Upper lobe of left lung (tissue), 4 donors: ENCODE measurements around the gene SZRD1.

Experiments
- POLR2A ChIP-seq, 4 donors: fragments of 450-650 bp; IDR thresholded peaks; one replicate each; pipeline ENCODE4 v1.5.1; 2016 to 2017; ENCODE audit warnings: antibody characterized with exemption in 4 of 4, mild to moderate bottlenecking in 2 of 4
- TF ChIP-seq, protein P1 (sequence below), 6 experiments: fragments of 450-650 bp in 4 of 6; fragments of 200-600 bp in 2 of 6; sonication (generic) in 2 of 6; IDR thresholded peaks; one replicate each; pipeline ENCODE4 v1.5.1; 2016 to 2019; ENCODE audit warnings: antibody characterized with exemption in 6 of 6

GRCh38 chr1:16375521-16376340 lies 8.7 kb downstream of the SZRD1 start:
- TF ChIP-seq POLR2A (IDR thresholded peaks at IDR 0.05) = no peak
- TF ChIP-seq, protein P1, sequence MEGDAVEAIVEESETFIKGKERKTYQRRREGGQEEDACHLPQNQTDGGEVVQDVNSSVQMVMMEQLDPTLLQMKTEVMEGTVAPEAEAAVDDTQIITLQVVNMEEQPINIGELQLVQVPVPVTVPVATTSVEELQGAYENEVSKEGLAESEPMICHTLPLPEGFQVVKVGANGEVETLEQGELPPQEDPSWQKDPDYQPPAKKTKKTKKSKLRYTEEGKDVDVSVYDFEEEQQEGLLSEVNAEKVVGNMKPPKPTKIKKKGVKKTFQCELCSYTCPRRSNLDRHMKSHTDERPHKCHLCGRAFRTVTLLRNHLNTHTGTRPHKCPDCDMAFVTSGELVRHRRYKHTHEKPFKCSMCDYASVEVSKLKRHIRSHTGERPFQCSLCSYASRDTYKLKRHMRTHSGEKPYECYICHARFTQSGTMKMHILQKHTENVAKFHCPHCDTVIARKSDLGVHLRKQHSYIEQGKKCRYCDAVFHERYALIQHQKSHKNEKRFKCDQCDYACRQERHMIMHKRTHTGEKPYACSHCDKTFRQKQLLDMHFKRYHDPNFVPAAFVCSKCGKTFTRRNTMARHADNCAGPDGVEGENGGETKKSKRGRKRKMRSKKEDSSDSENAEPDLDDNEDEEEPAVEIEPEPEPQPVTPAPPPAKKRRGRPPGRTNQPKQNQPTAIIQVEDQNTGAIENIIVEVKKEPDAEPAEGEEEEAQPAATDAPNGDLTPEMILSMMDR (IDR thresholded peaks at IDR 0.05) = no peak
